Measurements from ENCODE around the gene ANKS1B.

ANKS1B gene

GRCh38 chr12:99147130-99147529, 837.6 kb downstream of the ANKS1B start:
- DNase-seq = no peak

GRCh38 chr12:99146730-99147129, 838.0 kb downstream of the ANKS1B start:
- no peak for DNase-seq

GRCh38 chr12:99146185-99146584, 838.6 kb downstream of the ANKS1B start:
- no peak for DNase-seq

DNA sequence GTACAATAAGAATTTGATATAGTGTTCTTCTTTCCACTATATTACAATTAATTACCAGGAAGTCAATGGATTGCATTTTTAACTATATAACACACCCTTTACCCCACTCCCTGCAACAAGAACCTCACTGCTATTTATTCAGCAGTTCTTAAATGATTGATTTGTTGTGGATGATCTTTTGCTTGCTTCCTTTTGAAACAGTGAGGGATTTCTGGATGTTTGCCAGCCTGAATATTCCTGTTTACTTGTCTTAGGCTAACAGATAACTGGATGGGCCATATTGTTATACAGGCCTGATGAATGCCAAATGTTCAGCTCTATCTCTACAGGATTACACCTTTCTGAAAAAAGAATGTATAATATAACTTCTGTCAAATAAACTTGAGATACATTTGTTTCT, 842.1 kb downstream of the ANKS1B start:
- no peak for DNase-seq

DNA sequence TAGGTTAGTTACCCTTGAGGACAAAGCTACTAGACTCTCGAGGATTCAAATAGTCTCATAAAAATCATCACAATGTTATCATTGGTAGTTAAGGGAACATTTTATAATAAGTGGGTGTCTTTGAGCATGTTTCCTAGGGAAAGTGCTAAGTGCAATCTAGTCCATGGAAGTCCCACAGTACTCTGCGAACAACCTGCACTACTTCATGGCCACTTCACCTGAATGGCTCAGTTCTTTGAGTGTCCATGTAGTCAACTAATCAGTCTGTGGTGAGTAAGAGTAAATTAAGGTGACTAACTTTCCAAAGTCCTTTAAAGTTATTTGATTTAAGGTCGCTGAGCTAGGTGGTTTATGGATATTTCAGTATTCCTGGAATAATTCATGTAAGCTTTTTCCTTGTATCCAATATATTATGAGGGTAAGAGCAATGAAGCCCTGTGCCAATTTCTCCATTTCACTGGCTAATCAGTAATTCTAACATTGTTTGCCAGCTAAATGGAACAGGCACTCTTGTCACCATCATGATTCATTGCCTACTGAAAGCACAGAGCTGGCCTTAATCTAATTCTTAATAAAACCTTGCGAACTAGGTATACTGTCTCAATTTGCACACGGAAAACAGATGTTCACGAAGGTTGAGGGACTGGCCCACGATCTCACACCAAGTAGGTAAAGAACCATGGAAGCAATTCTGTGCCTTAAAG, 844.6 kb downstream of the ANKS1B start:
- no peak for DNase-seq

DNA sequence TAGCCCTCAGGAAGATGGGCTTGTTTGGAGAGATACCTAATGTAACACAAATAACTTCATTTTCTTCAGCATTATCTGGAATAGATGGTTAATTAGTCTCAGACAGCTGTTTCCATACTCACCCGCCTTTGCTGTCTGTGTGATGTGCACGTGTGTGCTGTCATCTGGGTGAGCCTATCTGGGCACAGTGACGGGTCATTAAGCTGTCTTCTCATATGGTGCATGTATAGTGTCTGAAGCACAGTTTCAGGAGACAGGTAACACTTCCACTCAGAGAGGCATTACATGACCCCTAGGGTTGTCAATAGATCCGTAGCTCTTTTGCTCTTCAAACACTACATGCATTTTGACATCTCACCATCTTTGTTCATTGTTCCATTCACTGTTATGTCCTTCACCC, 846.3 kb downstream of the ANKS1B start:
- DNase-seq = no peak

DNA sequence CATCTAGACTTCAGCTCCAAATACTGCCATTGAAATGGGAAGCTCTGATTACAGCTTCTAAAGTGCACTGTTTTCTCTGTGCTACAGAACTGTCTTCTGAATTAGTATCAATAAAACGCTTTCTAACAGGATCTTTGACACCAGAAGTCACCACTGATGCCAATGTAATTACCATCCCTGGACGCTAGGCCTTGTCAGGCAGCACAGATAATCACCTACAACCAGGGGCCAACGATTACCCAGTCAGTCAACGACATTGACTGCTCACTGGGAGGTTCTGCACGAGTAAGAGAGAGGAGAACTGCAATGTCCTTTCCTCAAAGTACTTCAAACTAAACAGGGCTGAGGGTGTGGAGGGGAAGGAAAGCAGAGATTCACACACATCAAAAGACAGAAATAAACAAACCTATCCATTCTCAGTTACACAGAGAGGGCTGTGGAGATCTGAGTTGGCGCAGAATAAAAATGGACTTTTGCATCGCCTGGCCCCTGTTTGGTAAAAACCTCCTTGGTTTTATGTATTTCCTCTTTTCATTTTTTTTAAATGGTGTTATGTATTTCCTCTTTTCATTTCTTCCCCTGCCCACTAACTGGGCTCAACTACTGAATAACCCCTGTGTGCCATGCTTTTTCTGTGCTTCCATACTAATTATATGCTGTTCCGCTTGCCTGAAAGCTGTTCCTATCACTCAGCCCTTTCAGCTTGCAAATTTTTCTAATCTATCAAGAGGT, 847.4 kb downstream of the ANKS1B start:
- DNase-seq = no peak

DNA sequence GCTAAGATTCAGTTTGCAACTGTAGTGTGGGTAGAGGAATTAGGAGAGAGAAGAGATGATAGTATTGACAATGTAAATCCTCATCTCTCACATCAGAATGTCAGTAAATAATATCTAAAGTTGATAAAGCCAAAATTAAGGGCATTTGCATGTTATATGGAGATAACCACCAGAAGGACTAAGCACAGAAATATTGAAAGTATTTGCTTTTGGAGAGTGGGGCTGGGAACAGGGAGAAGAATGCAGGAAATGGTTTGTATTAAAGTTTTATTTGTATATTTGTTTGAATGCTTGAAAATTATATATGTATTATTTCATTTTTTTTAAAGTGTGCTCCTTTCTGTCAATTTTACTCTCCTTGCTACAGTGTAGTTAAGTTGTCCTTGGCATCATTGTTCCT, 848.2 kb downstream of the ANKS1B start:
- DNase-seq = no peak

DNA sequence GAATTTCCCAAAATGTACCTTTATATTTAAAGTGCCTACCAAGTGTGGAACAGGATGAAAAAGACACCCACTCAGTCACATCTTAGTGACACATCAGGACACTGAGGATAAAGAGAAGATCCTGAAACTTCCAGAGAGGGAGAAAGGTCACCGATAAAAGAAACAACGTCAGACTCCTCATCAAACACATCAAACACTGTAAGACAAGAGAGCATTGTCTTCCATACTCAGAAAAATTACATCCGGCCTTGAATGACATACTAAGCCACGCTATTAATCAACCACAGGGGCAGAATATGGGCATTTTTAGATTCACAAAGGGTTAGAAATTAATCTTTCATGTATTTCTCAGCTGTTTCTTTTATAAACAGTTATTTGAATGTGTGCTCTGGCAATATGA, 849.4 kb downstream of the ANKS1B start:
- no peak for DNase-seq

DNA sequence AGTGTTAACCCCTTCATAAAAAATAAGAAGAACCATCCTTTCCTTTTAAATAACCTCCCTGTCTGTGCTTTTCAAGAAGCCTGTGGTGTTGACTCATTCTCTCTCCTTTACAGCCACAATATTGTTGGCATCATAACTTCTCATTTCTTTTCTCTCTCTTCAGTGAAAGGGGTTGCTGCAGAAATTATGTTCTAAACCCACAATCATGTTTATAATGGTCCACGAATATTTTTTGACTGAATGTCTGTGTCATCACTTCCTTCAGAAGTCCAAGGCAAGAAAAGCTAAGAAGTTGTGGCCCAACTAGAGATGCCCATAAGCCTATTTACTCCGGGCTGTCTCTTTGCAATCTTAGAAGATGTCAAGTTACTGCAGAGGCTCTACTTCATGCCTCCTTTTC, 851.3 kb downstream of the ANKS1B start:
- DNase-seq = no peak

- DNase-seq = no peak
Measured at GRCh38 chr12:99131751-99132199, 853.0 kb downstream of the ANKS1B start.

- no peak for DNase-seq
Measured at GRCh38 chr12:99130808-99131553, 853.8 kb downstream of the ANKS1B start.

GRCh38 chr12:99128246-99128802, 856.4 kb downstream of the ANKS1B start:
- no peak for DNase-seq

GRCh38 chr12:99122959-99123358, 861.8 kb downstream of the ANKS1B start:
- no peak for DNase-seq

- DNase-seq = no peak
Measured at GRCh38 chr12:99122496-99122895, 862.2 kb downstream of the ANKS1B start.

- no peak for DNase-seq
Measured at GRCh38 chr12:99121546-99121945, 863.2 kb downstream of the ANKS1B start.

- DNase-seq = no peak
Measured at GRCh38 chr12:99119943-99120342, 864.8 kb downstream of the ANKS1B start.

GRCh38 chr12:99119449-99119848, 865.3 kb downstream of the ANKS1B start:
- no peak for DNase-seq

DNA sequence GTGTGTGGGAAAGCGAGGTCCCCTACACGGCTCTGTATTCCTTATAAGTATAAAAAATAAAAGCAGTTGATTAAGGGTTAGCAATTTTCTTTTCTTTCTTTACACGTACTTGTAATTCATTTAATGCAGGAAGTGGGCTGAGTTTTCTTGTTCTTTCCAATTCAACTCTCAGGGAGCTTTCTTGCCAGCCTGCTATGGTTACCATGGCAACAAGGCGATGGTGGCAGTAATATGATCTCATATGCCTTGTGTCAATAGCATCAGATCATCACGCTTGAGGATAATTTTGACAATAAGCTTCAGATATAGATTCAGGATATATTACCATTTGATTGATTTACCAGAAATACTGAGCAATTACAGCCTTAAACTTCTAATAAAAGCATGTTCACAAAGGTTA, 873.1 kb downstream of the ANKS1B start:
- DNase-seq = no peak

GRCh38 chr12:99110868-99111267, 873.9 kb downstream of the ANKS1B start:
- no peak for DNase-seq

DNA sequence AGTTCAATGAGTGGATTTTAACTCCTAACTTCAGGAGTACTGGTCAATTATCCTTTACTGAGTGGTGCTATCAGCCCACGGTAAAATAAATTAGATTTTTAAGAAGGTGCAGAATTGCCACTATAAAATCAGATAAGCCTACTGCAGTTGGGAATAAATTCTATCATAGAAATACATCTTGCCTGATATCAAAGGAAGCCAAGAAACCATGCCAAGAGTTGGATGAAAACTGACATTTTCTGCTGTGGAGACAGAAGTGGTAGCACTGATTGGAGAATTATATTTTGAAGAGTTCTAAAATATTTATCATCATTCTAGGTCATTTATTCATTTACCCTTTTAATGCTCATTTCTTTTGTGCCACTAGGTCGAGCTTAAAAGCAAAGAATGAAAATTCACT, 874.5 kb downstream of the ANKS1B start:
- no peak for DNase-seq

DNA sequence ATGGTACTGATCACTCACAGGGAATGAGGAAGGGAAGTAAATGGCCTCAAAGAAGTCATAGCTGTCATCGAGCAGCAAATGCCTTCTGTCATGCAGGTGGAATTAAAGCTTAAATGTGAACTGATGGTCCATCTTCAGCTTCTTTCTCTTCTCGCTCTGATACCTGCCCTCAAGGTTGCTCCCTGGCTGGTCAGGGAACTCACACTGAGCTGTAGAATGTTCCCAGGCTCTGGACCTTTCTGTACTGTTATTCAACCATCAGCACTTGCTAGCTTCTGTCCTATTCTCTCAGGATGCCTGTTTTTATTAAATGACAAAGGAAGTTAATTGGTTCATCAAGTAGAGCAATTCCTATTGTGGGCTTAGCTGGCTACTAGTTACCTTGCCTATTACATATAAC, 875.8 kb downstream of the ANKS1B start:
- no peak for DNase-seq

- DNase-seq = no peak
Measured at GRCh38 chr12:99099786-99100185, 885.0 kb downstream of the ANKS1B start.

GRCh38 chr12:99097171-99097570, 887.6 kb downstream of the ANKS1B start:
- DNase-seq = no peak
